ENCODE measurements around the gene MYH14. TPM values are rescaled to one million over a fixed set of nuclear protein-coding genes. Genes with fewer than 3 reads are reported as not detected.

The MYH14 gene
- total RNA-seq, 1 donor from 2014 or later: 0.59 TPM

GRCh38 chr19:50288954-50289353, 85.5 kb downstream of the MYH14 start:
- no peak overlapping the region for H3K27ac Mint-ChIP-seq (ENCODE audit: unreplicated experiment)
- H3K4me1 Mint-ChIP-seq (ENCODE audit: low read depth, unreplicated experiment): no peaks in the 10 kb centered on the region
- H3K4me3 Mint-ChIP-seq (ENCODE audit: unreplicated experiment): no peak overlapping the region
- DNase-seq: no peak
- H3K9me3 Mint-ChIP-seq (ENCODE audit: unreplicated experiment): peaks cover 4% of the 10 kb centered on the region
- TF ChIP-seq, protein P1, sequence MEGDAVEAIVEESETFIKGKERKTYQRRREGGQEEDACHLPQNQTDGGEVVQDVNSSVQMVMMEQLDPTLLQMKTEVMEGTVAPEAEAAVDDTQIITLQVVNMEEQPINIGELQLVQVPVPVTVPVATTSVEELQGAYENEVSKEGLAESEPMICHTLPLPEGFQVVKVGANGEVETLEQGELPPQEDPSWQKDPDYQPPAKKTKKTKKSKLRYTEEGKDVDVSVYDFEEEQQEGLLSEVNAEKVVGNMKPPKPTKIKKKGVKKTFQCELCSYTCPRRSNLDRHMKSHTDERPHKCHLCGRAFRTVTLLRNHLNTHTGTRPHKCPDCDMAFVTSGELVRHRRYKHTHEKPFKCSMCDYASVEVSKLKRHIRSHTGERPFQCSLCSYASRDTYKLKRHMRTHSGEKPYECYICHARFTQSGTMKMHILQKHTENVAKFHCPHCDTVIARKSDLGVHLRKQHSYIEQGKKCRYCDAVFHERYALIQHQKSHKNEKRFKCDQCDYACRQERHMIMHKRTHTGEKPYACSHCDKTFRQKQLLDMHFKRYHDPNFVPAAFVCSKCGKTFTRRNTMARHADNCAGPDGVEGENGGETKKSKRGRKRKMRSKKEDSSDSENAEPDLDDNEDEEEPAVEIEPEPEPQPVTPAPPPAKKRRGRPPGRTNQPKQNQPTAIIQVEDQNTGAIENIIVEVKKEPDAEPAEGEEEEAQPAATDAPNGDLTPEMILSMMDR (IDR thresholded peaks at IDR 0.05; ENCODE audit: partially characterized antibody, unreplicated experiment): no peak
- peaks cover 11% of the 10 kb centered on the region for H3K36me3 Mint-ChIP-seq (ENCODE audit: unreplicated experiment)
- H3K27me3 Mint-ChIP-seq (ENCODE audit: unreplicated experiment): peaks cover 2% of the 10 kb centered on the region

- peaks cover 11% of the 10 kb centered on the region for H3K36me3 Mint-ChIP-seq (ENCODE audit: unreplicated experiment)
- H3K27ac Mint-ChIP-seq (ENCODE audit: unreplicated experiment): no peak overlapping the region
- DNase-seq: no peak
- TF ChIP-seq, protein P1 (IDR thresholded peaks at IDR 0.05; ENCODE audit: partially characterized antibody, unreplicated experiment): no peak
- peaks cover 2% of the 10 kb centered on the region for H3K27me3 Mint-ChIP-seq (ENCODE audit: unreplicated experiment)
- H3K4me1 Mint-ChIP-seq (ENCODE audit: low read depth, unreplicated experiment): no peaks in the 10 kb centered on the region
- H3K4me3 Mint-ChIP-seq (ENCODE audit: unreplicated experiment): no peak overlapping the region
- H3K9me3 Mint-ChIP-seq (ENCODE audit: unreplicated experiment): peaks cover 4% of the 10 kb centered on the region
Measured at GRCh38 chr19:50290011-50290410, 86.6 kb downstream of the MYH14 start.

- TF ChIP-seq, protein P1 (IDR thresholded peaks at IDR 0.05; ENCODE audit: partially characterized antibody, unreplicated experiment): no peak
- H3K27ac Mint-ChIP-seq (ENCODE audit: unreplicated experiment): no peak overlapping the region
- no peak for DNase-seq
- H3K4me3 Mint-ChIP-seq (ENCODE audit: unreplicated experiment): no peak overlapping the region
- H3K9me3 Mint-ChIP-seq (ENCODE audit: unreplicated experiment): peaks cover 4% of the 10 kb centered on the region
- H3K27me3 Mint-ChIP-seq (ENCODE audit: unreplicated experiment): peaks cover 2% of the 10 kb centered on the region
- peaks cover 9% of the 10 kb centered on the region for H3K36me3 Mint-ChIP-seq (ENCODE audit: unreplicated experiment)
- no peaks in the 10 kb centered on the region for H3K4me1 Mint-ChIP-seq (ENCODE audit: low read depth, unreplicated experiment)
Measured at GRCh38 chr19:50290775-50291174, 87.4 kb downstream of the MYH14 start.

- TF ChIP-seq, protein P1 (IDR thresholded peaks at IDR 0.05; ENCODE audit: partially characterized antibody, unreplicated experiment): no peak
- Mint-ChIP-seq H3K27me3 (ENCODE audit: unreplicated experiment) (peaks cover 2% of the 10 kb centered on the region), H3K9me3 (ENCODE audit: unreplicated experiment) (peaks cover 1% of the 10 kb centered on the region), H3K36me3 (ENCODE audit: unreplicated experiment) (peaks cover 6% of the 10 kb centered on the region), H3K4me1 (ENCODE audit: low read depth, unreplicated experiment) (no peaks in the 10 kb centered on the region), H3K27ac (ENCODE audit: unreplicated experiment) (no peak overlapping the region), H3K4me3 (ENCODE audit: unreplicated experiment) (no peak overlapping the region)
- DNase-seq: no peak
Measured at GRCh38 chr19:50292216-50292827, 88.9 kb downstream of the MYH14 start.

DNA sequence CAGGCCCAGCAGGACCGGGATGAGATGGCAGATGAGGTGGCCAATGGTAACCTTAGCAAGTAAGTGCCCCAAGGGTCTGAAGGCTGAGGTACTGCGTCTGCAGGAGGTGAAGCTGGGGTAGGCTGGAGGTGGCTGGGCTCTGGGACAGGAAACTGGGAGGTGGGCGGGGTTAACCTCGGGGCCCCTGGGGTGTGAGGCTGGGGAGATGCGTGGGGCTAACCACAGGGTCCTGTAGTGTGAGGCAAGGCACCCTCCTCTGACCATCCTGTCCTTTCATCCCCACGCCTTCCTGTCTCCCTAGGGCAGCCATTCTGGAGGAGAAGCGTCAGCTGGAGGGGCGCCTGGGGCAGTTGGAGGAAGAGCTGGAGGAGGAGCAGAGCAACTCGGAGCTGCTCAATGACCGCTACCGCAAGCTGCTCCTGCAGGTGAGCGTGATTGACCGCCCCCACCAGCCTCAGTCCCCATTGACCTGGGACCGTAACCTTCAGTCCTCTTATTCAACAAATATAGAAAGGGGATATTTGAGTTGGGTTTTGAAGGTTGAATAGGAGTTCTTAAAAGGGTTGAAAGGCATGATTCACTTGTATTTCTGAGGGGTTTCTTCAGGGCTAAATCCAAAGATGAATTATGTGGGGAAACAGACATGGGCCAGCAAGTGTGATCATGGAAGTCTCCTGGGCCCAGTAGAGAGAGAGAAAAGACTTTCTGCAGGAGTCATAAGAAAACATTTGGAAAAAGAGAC, 90.0 kb downstream of the MYH14 start:
- Mint-ChIP-seq H3K27me3 (ENCODE audit: unreplicated experiment) (peaks cover 2% of the 10 kb centered on the region), H3K36me3 (ENCODE audit: unreplicated experiment) (peaks cover 2% of the 10 kb centered on the region), H3K9me3 (ENCODE audit: unreplicated experiment) (peaks cover 1% of the 10 kb centered on the region), H3K4me3 (ENCODE audit: unreplicated experiment) (no peak overlapping the region), H3K4me1 (ENCODE audit: low read depth, unreplicated experiment) (no peaks in the 10 kb centered on the region), H3K27ac (ENCODE audit: unreplicated experiment) (no peak overlapping the region)
- DNase-seq: no peak
- TF ChIP-seq, protein P1 (IDR thresholded peaks at IDR 0.05; ENCODE audit: partially characterized antibody, unreplicated experiment): no peak

Data from glutamatergic neuron (in vitro differentiated cells).